ENCODE measurements around the gene GTF3C5.
"Not testable (repeated sequence)": the region's sequence is repeated elsewhere in the genome, so short reads cannot be mapped to it uniquely, and the experiment has no call there.

The GTF3C5 gene

GRCh38 chr9:133080161-133080560 lies 49.4 kb downstream of the GTF3C5 start:
- H3K27me3 Mint-ChIP-seq = no peaks in the 10 kb centered on the region
- no peak overlapping the region for H3K27ac Mint-ChIP-seq
- no peak for DNase-seq
- no peak overlapping the region for H3K4me3 Mint-ChIP-seq
- no peaks in the 10 kb centered on the region for H3K9me3 Mint-ChIP-seq
- no peaks in the 10 kb centered on the region for H3K4me1 Mint-ChIP-seq (ENCODE audit: low read depth in 2 of 2)
- no peaks in the 10 kb centered on the region for H3K36me3 Mint-ChIP-seq (ENCODE audit: insufficient read depth)
- ATAC-seq (replicated peaks) = no peak

- not testable (repeated sequence) for ATAC-seq (replicated peaks); H3K4me3 Mint-ChIP-seq; DNase-seq; H3K27ac Mint-ChIP-seq; H3K36me3 Mint-ChIP-seq (ENCODE audit: insufficient read depth); H3K9me3 Mint-ChIP-seq; H3K4me1 Mint-ChIP-seq (ENCODE audit: low read depth in 2 of 2); H3K27me3 Mint-ChIP-seq
These were observed 50.3 kb downstream of the GTF3C5 start for GRCh38 chr9:133080786-133081779.

DNA sequence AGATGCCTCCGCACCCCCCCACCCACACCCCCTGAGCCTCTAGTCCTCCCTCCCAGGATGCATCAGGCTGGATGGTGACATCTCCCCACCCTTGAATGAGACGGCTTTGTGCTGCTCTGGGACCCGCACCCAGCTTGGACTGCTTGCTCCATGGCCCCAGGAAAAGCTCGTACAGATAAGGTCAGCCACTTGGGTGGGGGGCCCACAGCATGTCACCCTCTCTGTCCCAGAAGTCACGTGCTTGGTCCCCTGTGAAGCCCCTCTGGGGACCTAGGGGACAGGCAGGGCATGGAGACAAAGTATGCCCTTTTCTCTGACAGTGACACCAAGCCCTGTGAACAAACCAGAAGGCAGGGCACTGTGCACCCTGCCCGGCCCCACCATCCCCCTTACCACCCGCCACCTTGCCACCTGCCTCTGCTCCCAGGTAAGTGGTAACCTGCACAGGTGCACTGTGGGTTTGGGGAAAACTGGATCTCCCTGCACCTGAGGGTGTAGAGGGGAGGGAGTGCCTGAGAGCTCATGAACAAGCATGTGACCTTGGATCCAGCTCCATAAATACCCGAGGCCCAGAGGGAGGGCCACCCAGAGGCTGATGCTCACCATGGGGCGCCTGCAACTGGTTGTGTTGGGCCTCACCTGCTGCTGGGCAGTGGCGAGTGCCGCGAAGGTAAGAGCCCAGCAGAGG lies 51.3 kb downstream of the GTF3C5 start:
- DNase-seq; H3K36me3 Mint-ChIP-seq (ENCODE audit: insufficient read depth); H3K4me3 Mint-ChIP-seq; H3K27ac Mint-ChIP-seq; H3K27me3 Mint-ChIP-seq; ATAC-seq (replicated peaks); H3K9me3 Mint-ChIP-seq; H3K4me1 Mint-ChIP-seq (ENCODE audit: low read depth in 2 of 2): not testable (repeated sequence)

GRCh38 chr9:133083688-133084087 lies 52.9 kb downstream of the GTF3C5 start:
- H3K27me3 Mint-ChIP-seq; H3K4me1 Mint-ChIP-seq (ENCODE audit: low read depth in 2 of 2); ATAC-seq (replicated peaks); H3K4me3 Mint-ChIP-seq; DNase-seq; H3K27ac Mint-ChIP-seq; H3K9me3 Mint-ChIP-seq; H3K36me3 Mint-ChIP-seq (ENCODE audit: insufficient read depth): not testable (repeated sequence)

- peak overlapping the region in 1 of 2 donors; percentile 60 for H3K27ac Mint-ChIP-seq
- DNase-seq = not testable (repeated sequence)
These were observed 55.5 kb downstream of the GTF3C5 start for GRCh38 chr9:133086212-133086860.

DNA sequence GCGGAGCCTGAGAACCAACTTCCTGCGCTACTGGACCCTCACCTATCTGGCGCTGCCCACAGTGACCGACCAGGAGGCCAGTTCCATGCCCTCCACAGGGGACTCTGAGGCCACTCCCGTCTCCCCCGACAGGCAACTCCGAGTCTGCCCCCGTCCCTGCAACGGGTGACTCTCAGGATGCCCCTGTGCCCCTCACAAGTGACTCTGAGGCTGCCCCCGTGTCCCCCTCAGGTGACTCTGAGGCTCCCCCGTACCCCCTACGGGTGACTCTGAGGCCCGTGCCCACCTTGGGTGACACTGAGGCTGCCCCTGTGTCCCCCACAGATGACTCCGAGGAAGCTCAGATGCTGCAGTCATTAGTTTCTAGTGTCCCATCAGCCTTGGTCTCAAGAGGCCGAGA lies 56.1 kb downstream of the GTF3C5 start:
- no peak overlapping the region for H3K4me3 Mint-ChIP-seq
- H3K4me1 Mint-ChIP-seq (ENCODE audit: low read depth in 2 of 2) = no peaks in the 10 kb centered on the region
- ATAC-seq (replicated peaks) = no peak
- H3K36me3 Mint-ChIP-seq (ENCODE audit: insufficient read depth) = peaks cover 3% of the 10 kb centered on the region
- no peak overlapping the region for H3K27ac Mint-ChIP-seq
- H3K9me3 Mint-ChIP-seq = no peaks in the 10 kb centered on the region
- H3K27me3 Mint-ChIP-seq = no peaks in the 10 kb centered on the region
- no peak for DNase-seq

More at GRCh38 chr9:133086212-133086860, 55.5 kb downstream of the GTF3C5 start:
- H3K36me3 Mint-ChIP-seq (ENCODE audit: insufficient read depth); ATAC-seq (replicated peaks); H3K4me1 Mint-ChIP-seq (ENCODE audit: low read depth in 2 of 2); H3K9me3 Mint-ChIP-seq; H3K27me3 Mint-ChIP-seq; H3K4me3 Mint-ChIP-seq: not testable (repeated sequence)

DNA sequence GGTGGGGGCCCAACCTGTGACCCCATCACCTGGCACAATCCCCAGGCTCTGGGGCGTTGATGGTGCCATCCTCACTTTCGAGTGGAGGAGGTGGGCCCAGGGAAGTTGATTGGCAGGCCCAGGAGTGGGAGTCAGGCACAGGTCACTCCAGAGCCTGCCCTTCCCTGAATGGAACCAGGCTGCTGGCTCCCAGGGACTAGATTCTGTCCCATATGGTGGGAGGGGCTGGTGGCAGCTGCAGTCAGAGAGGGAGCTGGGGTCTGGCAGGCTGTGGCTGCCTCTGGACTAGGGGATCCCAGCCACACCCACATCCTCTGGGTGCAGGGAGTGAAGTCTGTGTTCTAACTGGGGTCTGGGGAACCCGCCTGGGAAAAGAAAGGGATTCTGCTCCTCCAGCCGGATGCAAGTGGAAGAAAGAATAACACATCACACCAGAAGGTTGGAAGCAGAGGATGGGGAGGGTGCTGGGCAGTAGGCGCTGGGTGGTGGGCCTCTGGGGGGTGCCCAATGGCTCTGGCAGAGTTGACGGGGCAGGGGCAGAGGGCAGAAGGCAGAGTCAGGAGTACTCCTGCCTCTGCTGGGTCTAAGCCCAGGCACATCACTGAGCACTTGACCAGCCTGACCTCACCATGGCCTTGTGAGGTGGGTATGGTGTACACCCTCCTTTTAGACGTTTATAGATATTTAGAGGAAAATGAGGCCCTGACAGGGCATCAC lies 56.8 kb downstream of the GTF3C5 start:
- Mint-ChIP-seq H3K4me1 (ENCODE audit: low read depth in 2 of 2) (no peaks in the 10 kb centered on the region), H3K9me3 (peaks cover 0 to 3% of the 10 kb centered on the region in 2 donors), H3K27ac (no peak overlapping the region), H3K4me3 (no peak overlapping the region), H3K27me3 (no peaks in the 10 kb centered on the region), H3K36me3 (ENCODE audit: insufficient read depth) (peaks cover 3% of the 10 kb centered on the region)
- ATAC-seq (replicated peaks) = no peak
- no peak for DNase-seq

DNA sequence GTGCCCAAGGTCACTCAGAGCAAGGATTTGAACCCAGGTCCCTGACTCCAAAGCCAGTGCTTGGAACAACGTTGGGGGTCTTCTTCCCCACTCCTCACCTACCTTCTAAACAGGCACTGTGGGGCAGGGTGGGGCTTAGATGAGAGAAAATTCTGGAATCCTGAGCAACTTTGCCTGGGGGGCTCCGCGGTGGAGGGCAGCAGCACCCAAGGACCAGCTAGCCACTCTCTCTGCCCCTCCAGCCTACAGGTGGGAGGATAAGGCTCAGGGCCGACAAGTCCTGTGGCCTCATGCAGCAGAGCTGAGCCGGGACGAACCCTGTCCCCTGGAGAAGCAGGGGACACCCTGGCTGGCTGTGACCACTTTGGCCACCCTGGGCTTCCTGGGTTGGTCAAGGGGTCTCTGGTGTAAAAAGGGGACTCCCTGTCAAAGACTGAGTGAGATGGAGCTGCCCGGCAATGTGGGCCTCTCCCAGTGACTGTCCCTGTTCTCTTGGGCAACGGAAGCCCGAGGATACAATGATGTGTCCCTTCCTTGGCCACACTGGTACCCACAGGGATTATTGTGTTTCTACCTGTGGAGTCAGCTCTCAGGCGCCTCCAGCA lies 57.5 kb downstream of the GTF3C5 start:
- ATAC-seq (replicated peaks) (no peak), DNase-seq (no peak)
- H3K27ac Mint-ChIP-seq = no peak overlapping the region

GRCh38 chr9:133088756-133089155 lies 58.0 kb downstream of the GTF3C5 start:
- H3K4me3 Mint-ChIP-seq = no peak overlapping the region
- H3K27me3 Mint-ChIP-seq = no peaks in the 10 kb centered on the region
- peaks cover 3% of the 10 kb centered on the region for H3K36me3 Mint-ChIP-seq (ENCODE audit: insufficient read depth)
- ATAC-seq (replicated peaks) (no peak), DNase-seq (no peak)
- H3K27ac Mint-ChIP-seq = no peak overlapping the region
- peaks cover 0 to 3% of the 10 kb centered on the region in 2 donors for H3K9me3 Mint-ChIP-seq
- H3K4me1 Mint-ChIP-seq (ENCODE audit: low read depth in 2 of 2) = no peaks in the 10 kb centered on the region

More for the DNA sequence above, 57.5 kb downstream of the GTF3C5 start:
- Mint-ChIP-seq H3K27me3 (no peaks in the 10 kb centered on the region), H3K4me1 (ENCODE audit: low read depth in 2 of 2) (no peaks in the 10 kb centered on the region), H3K9me3 (peaks cover 0 to 3% of the 10 kb centered on the region in 2 donors), H3K4me3 (no peak overlapping the region), H3K36me3 (ENCODE audit: insufficient read depth) (peaks cover 3% of the 10 kb centered on the region)

- peaks cover 3% of the 10 kb centered on the region for H3K36me3 Mint-ChIP-seq (ENCODE audit: insufficient read depth)
- DNase-seq = no peak
- peaks cover 0 to 3% of the 10 kb centered on the region in 2 donors for H3K9me3 Mint-ChIP-seq
- H3K27ac Mint-ChIP-seq = no peak overlapping the region
- H3K27me3 Mint-ChIP-seq = no peaks in the 10 kb centered on the region
- ATAC-seq (replicated peaks) = peak; percentile 27
- H3K4me3 Mint-ChIP-seq = no peak overlapping the region
- no peaks in the 10 kb centered on the region for H3K4me1 Mint-ChIP-seq (ENCODE audit: low read depth in 2 of 2)
These were observed 58.5 kb downstream of the GTF3C5 start for GRCh38 chr9:133089271-133089671.

DNA sequence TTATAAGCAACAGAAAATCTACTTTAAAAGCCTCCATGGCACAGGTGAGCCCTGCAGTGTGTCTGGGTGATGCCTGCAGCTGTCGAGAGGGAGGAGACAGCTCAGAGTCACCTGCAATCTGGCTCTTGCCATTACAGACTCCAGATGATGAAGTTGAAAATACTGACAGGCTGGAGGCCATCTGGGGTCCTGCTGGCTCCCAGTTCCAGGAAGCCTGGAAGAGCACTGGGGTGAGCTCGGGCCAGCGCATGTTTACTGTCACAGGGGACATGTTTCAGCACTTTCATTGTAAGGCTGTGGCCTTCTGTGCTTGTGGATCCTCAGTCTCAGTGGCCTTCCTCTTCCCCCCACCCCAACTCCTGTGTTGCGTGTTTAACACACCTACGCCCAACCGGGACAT lies 59.4 kb downstream of the GTF3C5 start:
- peaks cover 0 to 3% of the 10 kb centered on the region in 2 donors for H3K9me3 Mint-ChIP-seq
- no peaks in the 10 kb centered on the region for H3K27me3 Mint-ChIP-seq
- peaks cover 3% of the 10 kb centered on the region for H3K36me3 Mint-ChIP-seq (ENCODE audit: insufficient read depth)
- ATAC-seq (replicated peaks) (no peak), DNase-seq (no peak)
- no peak overlapping the region for H3K4me3 Mint-ChIP-seq
- H3K4me1 Mint-ChIP-seq (ENCODE audit: low read depth in 2 of 2) = no peaks in the 10 kb centered on the region
- peak overlapping the region in 1 of 2 donors; percentile 20 for H3K27ac Mint-ChIP-seq

DNA sequence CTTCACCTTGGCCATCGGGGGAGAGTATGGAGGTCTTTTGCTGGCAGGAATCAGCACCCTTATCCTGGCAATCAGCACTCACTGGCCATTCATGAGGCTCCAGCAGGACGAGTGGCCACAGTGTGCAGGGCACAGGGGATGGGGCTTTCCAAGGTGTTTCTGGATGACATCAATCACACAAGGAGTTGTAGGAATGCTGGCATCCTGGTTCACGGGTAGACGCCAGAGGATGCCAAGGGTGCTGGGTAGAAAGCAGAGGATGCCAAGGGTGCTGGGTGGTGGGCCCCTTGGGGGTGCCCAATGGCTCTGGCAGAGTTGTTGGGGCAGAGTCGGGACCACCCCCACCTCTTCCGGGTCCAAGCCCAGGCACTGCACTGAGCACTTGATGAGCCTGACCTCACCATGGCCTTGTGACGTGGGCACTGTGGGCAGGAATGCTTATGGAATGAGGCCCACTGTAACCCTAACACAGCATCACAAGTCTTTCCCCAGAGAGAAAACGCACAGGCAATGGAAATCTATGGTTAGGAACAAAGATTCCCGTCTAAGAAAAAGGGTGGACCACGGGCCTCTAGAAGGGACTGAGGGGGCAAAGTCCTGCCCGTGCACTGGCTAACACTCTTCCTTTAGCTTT lies 60.1 kb downstream of the GTF3C5 start:
- Mint-ChIP-seq H3K4me3 (no peak overlapping the region), H3K9me3 (peaks cover under 1 to 3% of the 10 kb centered on the region in 2 donors), H3K27ac (peak overlapping the region in 1 of 2 donors; percentile 20), H3K27me3 (no peaks in the 10 kb centered on the region), H3K36me3 (ENCODE audit: insufficient read depth) (peaks cover 3% of the 10 kb centered on the region), H3K4me1 (ENCODE audit: low read depth in 2 of 2) (no peaks in the 10 kb centered on the region)
- ATAC-seq (replicated peaks) = no peak
- no peak for DNase-seq
